Tibial nerve (tissue), 4 donors: ENCODE results near the gene AP2S1.

Source experiments
- CTCF ChIP-seq, 5 experiments: fragments of 200-600 bp in 3 of 5; fragments of 450-650 bp in 2 of 5; sonication (generic) in 3 of 5; IDR thresholded peaks; one replicate each; pipeline ENCODE4 v1.5.1; 2016 to 2019; ENCODE audit warnings: antibody characterized with exemption in 5 of 5, mild to moderate bottlenecking in 3 of 5, moderate library complexity in 2 of 5
- EP300 ChIP-seq, 2 donors: sonication (generic); formaldehyde crosslinking; IDR thresholded peaks; one replicate each; pipeline ENCODE4 v1.6.1; 2017; ENCODE audit warnings: antibody characterized with exemption in 2 of 2, mild to moderate bottlenecking in 1 of 2
- POLR2A ChIP-seq, 2 donors: fragments of 450-650 bp; IDR thresholded peaks; one replicate each; pipeline ENCODE4 v1.6.1; 2017; ENCODE audit warnings: antibody characterized with exemption in 2 of 2, mild to moderate bottlenecking in 2 of 2, moderate library complexity in 2 of 2

- no peak for TF ChIP-seq CTCF (IDR thresholded peaks at IDR 0.05)
- no peak for TF ChIP-seq EP300 (IDR thresholded peaks at IDR 0.05)
- TF ChIP-seq POLR2A (IDR thresholded peaks at IDR 0.05): no peak
Observed at GRCh38 chr19:46809534-46810272, 40.9 kb downstream of the AP2S1 start.
